Stimulated activated memory B cell treated with anti-CD40 and anti-IgM and Interleukin-4, amounts not matched to agents 10 μg/mL and 1 μg/mL and 100 μg/mL, for 72 hours (primary cell): ENCODE data around the gene TSC2.
A peak's percentile ranks its signal among the peaks of the same experiment; 100 is the strongest.
"Not testable (repeated sequence)": the region's sequence is repeated elsewhere in the genome, so short reads cannot be mapped to it uniquely, and the experiment has no call there.

Experiments
- ATAC-seq: fragments of 150-1000 bp; cut with Tn5 transposase; 2 replicates; pipeline ENCODE4 v1.10.0; 2021
- H3K27ac Mint-ChIP-seq: one replicate; pipeline ENCODE4 v1.8.0; 2022; ENCODE audit warnings: mild to moderate bottlenecking, mixed read lengths
- H3K27me3 Mint-ChIP-seq: one replicate; pipeline ENCODE4 v1.8.0; 2022; ENCODE audit warnings: mixed read lengths
- H3K36me3 Mint-ChIP-seq: one replicate; pipeline ENCODE4 v1.8.0; 2022; ENCODE audit warnings: mixed read lengths
- H3K4me1 Mint-ChIP-seq: one replicate; pipeline ENCODE4 v1.8.0; 2022; ENCODE audit warnings: mixed read lengths
- H3K4me3 Mint-ChIP-seq: one replicate; pipeline ENCODE4 v1.8.0; 2022; ENCODE audit warnings: mild to moderate bottlenecking, moderate library complexity, mixed read lengths
- H3K9me3 Mint-ChIP-seq: one replicate; pipeline ENCODE4 v1.8.0; 2022; ENCODE audit warnings: mixed read lengths

The TSC2 gene

GRCh38 chr16:2033909-2034695 is 13.7 kb upstream of the TSC2 start:
- H3K9me3 Mint-ChIP-seq, H3K36me3 Mint-ChIP-seq, ATAC-seq, H3K4me3 Mint-ChIP-seq: not testable (repeated sequence)
- Mint-ChIP-seq H3K27ac (peak overlapping the region; percentile 59), H3K27me3 (peaks cover 49% of the 10 kb centered on the region), H3K4me1 (peaks cover 23% of the 10 kb centered on the region)

GRCh38 chr16:2034696-2035430 is 12.9 kb upstream of the TSC2 start:
- H3K4me3 Mint-ChIP-seq = no peak overlapping the region
- no peak for ATAC-seq
- H3K27ac Mint-ChIP-seq = no peak overlapping the region
- peaks cover 26% of the 10 kb centered on the region for H3K4me1 Mint-ChIP-seq
- H3K36me3 Mint-ChIP-seq = no peaks in the 10 kb centered on the region
- no peaks in the 10 kb centered on the region for H3K9me3 Mint-ChIP-seq
- H3K27me3 Mint-ChIP-seq = peaks cover 49% of the 10 kb centered on the region

GRCh38 chr16:2035431-2036199 is 12.2 kb upstream of the TSC2 start:
- H3K27ac Mint-ChIP-seq = no peak overlapping the region
- H3K9me3 Mint-ChIP-seq = no peaks in the 10 kb centered on the region
- no peaks in the 10 kb centered on the region for H3K36me3 Mint-ChIP-seq
- H3K27me3 Mint-ChIP-seq = peaks cover 50% of the 10 kb centered on the region
- ATAC-seq = no peak
- H3K4me3 Mint-ChIP-seq = no peak overlapping the region
- H3K4me1 Mint-ChIP-seq = peaks cover 26% of the 10 kb centered on the region

GRCh38 chr16:2036200-2036966 is 11.4 kb upstream of the TSC2 start:
- H3K36me3 Mint-ChIP-seq = no peaks in the 10 kb centered on the region
- no peak for ATAC-seq
- H3K27ac Mint-ChIP-seq = no peak overlapping the region
- no peak overlapping the region for H3K4me3 Mint-ChIP-seq
- H3K9me3 Mint-ChIP-seq = no peaks in the 10 kb centered on the region
- H3K4me1 Mint-ChIP-seq = peaks cover 26% of the 10 kb centered on the region
- peaks cover 50% of the 10 kb centered on the region for H3K27me3 Mint-ChIP-seq

DNA sequence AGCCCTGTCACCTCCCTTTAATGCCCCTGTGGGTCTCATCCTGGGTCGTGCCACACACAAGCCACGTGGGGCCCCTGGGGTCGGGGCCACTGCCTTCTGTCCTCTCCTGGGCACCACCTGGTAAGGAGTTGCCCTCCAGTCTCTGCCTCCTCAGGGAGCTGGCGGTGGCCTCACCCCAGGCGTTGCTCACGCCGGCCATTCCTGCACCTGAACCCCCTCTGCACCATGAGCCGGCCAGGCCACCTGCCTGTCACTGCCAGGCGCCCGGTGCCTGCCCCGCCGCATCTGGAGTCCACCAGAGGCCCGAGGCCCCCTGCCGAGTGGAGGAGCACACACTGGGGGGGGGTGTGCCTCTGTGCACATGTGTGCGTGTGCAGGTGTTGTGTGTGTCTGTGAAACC is 10.7 kb upstream of the TSC2 start:
- no peaks in the 10 kb centered on the region for H3K9me3 Mint-ChIP-seq
- peaks cover 44% of the 10 kb centered on the region for H3K27me3 Mint-ChIP-seq
- no peak overlapping the region for H3K4me3 Mint-ChIP-seq
- H3K36me3 Mint-ChIP-seq = no peaks in the 10 kb centered on the region
- H3K27ac Mint-ChIP-seq = no peak overlapping the region
- H3K4me1 Mint-ChIP-seq = peaks cover 23% of the 10 kb centered on the region
- ATAC-seq = no peak

DNA sequence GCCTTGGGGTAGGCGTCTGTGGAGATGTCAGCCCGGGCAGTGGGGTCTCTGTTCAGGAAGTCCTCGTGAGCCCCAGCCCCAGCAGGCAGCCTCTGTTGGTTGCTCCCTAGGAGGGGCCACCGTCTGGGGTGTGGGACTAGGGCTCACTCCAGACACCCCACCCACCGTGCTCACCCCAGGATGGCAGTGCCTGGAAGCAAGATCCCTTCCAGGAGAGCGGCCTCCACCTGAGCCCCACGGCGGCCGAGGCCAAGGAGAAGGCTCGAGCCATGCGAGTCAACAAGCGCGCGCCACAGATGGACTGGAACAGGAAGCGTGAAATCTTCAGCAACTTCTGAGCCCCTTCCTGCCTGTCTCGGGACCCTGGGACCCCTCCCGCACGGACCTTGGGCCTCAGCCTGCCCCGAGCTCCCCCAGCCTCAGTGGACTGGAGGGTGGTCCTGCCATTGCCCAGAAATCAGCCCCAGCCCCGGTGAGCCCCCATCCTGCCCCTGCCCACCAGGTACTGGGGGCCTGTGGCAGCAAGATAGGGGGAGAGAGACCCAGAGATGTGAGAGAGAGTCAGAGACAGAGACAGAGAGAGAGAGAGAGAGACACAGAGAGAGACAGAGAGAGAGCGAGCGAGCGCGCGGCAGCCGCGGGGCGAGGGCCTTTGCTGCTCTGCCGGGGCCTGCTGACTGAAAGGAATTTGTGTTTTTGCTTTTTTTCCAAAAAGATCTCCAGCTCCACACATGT is 10.0 kb upstream of the TSC2 start:
- no peak overlapping the region for H3K4me3 Mint-ChIP-seq
- H3K27ac Mint-ChIP-seq = no peak overlapping the region
- H3K4me1 Mint-ChIP-seq = peaks cover 16% of the 10 kb centered on the region
- ATAC-seq = no peak
- H3K36me3 Mint-ChIP-seq = peaks cover 2% of the 10 kb centered on the region
- no peaks in the 10 kb centered on the region for H3K9me3 Mint-ChIP-seq
- peaks cover 37% of the 10 kb centered on the region for H3K27me3 Mint-ChIP-seq

DNA sequence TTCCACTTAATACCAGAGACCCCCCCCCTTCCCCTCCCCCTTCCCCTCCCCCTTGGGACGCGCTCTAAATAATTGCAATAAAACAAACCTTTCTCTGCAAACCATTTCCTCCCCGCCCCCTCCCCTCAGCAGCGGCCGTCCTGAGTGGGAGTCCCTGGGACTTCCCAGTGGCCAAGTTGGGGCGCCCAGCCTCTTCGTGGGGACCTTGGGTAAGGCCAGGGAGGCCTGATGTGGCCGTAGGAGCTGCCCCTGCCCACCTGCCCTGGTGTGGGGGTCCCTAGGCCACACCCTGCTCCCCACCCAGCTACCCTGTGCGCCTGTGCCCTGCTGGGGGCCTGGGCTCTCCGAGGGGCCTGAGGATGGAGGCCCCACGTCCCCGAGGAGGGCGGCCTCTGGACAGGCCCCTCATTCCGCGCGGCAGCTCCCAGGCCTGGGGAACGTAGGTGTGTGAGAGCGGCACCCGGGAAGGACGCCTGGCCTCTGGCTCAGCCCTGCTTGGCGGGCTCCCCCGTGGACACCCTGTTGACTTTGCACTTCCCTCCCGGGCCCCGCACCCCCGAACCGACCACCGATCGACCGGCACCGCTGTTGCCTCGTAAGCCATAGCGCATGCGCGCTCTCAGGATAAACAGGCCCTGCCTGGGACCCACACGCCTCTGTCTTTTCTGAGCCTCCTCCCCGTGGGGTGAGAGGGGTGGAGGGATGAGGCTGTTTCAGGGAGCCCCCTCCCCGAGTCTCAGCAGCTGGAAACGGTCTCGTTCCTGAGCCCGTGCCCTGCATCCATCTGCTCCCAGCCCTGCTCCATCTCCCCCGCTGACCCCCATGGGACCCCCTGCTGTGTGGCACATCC is 9.2 kb upstream of the TSC2 start:
- H3K4me1 Mint-ChIP-seq = peaks cover 16% of the 10 kb centered on the region
- H3K9me3 Mint-ChIP-seq = no peaks in the 10 kb centered on the region
- peaks cover 36% of the 10 kb centered on the region for H3K27me3 Mint-ChIP-seq
- H3K4me3 Mint-ChIP-seq = no peak overlapping the region
- ATAC-seq = no peak
- no peak overlapping the region for H3K27ac Mint-ChIP-seq
- peaks cover 8% of the 10 kb centered on the region for H3K36me3 Mint-ChIP-seq

- no peak for ATAC-seq
- Mint-ChIP-seq H3K4me1 (peaks cover 20% of the 10 kb centered on the region), H3K27ac (no peak overlapping the region), H3K4me3 (no peak overlapping the region), H3K9me3 (no peaks in the 10 kb centered on the region), H3K27me3 (peaks cover 36% of the 10 kb centered on the region), H3K36me3 (peaks cover 8% of the 10 kb centered on the region)
Observed at GRCh38 chr16:2039274-2040031, 8.3 kb upstream of the TSC2 start.

GRCh38 chr16:2040041-2040786 is 7.6 kb upstream of the TSC2 start:
- Mint-ChIP-seq H3K27ac (no peak overlapping the region), H3K27me3 (peaks cover 30% of the 10 kb centered on the region), H3K4me3 (no peak overlapping the region), H3K36me3 (peaks cover 8% of the 10 kb centered on the region), H3K4me1 (peaks cover 20% of the 10 kb centered on the region), H3K9me3 (no peaks in the 10 kb centered on the region)
- ATAC-seq = no peak

GRCh38 chr16:2040787-2041522 is 6.8 kb upstream of the TSC2 start:
- Mint-ChIP-seq H3K4me3 (no peak overlapping the region), H3K27ac (no peak overlapping the region), H3K36me3 (peaks cover 8% of the 10 kb centered on the region), H3K9me3 (no peaks in the 10 kb centered on the region), H3K27me3 (peaks cover 30% of the 10 kb centered on the region), H3K4me1 (peaks cover 20% of the 10 kb centered on the region)
- no peak for ATAC-seq

- Mint-ChIP-seq H3K4me3 (no peak overlapping the region), H3K27me3 (peaks cover 20% of the 10 kb centered on the region), H3K36me3 (peaks cover 8% of the 10 kb centered on the region), H3K27ac (no peak overlapping the region), H3K4me1 (peaks cover 33% of the 10 kb centered on the region), H3K9me3 (no peaks in the 10 kb centered on the region)
- no peak for ATAC-seq
Observed at GRCh38 chr16:2042171-2042985, 5.4 kb upstream of the TSC2 start.
